ENCODE data around the gene ASB13.

DNA sequence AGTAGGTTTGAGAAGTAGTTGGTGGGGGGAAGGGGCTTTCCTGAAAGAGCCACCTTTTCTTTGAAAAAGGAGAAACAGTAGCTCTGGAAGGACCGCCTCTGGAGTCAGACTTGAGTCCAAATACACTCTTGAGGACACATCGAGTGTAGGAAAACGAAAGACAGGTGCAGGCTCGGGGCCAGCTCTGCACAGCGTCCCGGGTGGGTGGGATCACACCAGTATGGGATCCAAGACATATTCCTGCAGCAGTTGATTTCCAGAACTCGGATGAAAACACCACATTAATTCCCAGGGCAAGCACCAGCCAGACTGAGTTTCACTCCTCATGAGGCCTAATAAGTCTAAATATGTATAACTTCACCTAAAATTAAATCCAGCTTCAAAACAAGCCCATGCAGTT is 61.4 kb downstream of the ASB13 start:
- no peak for TF ChIP-seq JUNB (IDR thresholded peaks at IDR 0.05; ENCODE audit: unreplicated experiment)
- TF ChIP-seq POLR2AphosphoS5 (IDR thresholded peaks at IDR 0.05; ENCODE audit: low read depth) = no peak
- TF ChIP-seq, protein P1, sequence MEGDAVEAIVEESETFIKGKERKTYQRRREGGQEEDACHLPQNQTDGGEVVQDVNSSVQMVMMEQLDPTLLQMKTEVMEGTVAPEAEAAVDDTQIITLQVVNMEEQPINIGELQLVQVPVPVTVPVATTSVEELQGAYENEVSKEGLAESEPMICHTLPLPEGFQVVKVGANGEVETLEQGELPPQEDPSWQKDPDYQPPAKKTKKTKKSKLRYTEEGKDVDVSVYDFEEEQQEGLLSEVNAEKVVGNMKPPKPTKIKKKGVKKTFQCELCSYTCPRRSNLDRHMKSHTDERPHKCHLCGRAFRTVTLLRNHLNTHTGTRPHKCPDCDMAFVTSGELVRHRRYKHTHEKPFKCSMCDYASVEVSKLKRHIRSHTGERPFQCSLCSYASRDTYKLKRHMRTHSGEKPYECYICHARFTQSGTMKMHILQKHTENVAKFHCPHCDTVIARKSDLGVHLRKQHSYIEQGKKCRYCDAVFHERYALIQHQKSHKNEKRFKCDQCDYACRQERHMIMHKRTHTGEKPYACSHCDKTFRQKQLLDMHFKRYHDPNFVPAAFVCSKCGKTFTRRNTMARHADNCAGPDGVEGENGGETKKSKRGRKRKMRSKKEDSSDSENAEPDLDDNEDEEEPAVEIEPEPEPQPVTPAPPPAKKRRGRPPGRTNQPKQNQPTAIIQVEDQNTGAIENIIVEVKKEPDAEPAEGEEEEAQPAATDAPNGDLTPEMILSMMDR (conservative IDR thresholded peaks at IDR 0.05; ENCODE audit: low read depth in 2 of 2) = no peak
- TF ChIP-seq EZH2phosphoT487 (IDR thresholded peaks at IDR 0.05; ENCODE audit: unreplicated experiment) = no peak
- TF ChIP-seq ZNF114 (CRISPR knock-in tag; IDR thresholded peaks at IDR 0.05) = no peak
- no peak for TF ChIP-seq EZH2 (IDR thresholded peaks at IDR 0.05; ENCODE audit: low read depth, unreplicated experiment)
- TF ChIP-seq, protein P2, sequence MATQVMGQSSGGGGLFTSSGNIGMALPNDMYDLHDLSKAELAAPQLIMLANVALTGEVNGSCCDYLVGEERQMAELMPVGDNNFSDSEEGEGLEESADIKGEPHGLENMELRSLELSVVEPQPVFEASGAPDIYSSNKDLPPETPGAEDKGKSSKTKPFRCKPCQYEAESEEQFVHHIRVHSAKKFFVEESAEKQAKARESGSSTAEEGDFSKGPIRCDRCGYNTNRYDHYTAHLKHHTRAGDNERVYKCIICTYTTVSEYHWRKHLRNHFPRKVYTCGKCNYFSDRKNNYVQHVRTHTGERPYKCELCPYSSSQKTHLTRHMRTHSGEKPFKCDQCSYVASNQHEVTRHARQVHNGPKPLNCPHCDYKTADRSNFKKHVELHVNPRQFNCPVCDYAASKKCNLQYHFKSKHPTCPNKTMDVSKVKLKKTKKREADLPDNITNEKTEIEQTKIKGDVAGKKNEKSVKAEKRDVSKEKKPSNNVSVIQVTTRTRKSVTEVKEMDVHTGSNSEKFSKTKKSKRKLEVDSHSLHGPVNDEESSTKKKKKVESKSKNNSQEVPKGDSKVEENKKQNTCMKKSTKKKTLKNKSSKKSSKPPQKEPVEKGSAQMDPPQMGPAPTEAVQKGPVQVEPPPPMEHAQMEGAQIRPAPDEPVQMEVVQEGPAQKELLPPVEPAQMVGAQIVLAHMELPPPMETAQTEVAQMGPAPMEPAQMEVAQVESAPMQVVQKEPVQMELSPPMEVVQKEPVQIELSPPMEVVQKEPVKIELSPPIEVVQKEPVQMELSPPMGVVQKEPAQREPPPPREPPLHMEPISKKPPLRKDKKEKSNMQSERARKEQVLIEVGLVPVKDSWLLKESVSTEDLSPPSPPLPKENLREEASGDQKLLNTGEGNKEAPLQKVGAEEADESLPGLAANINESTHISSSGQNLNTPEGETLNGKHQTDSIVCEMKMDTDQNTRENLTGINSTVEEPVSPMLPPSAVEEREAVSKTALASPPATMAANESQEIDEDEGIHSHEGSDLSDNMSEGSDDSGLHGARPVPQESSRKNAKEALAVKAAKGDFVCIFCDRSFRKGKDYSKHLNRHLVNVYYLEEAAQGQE (IDR thresholded peaks at IDR 0.05; ENCODE audit: unreplicated experiment) = no peak
- TF ChIP-seq CREB1 (CRISPR knock-in tag; IDR thresholded peaks at IDR 0.05; ENCODE audit: low read depth) = no peak

All from GM23338 (cell line).